ENCODE results near the gene MRTFA. TPM values are rescaled to one million over a fixed set of nuclear protein-coding genes. Genes with fewer than 3 reads are reported as not detected.

MRTFA gene
- total RNA-seq, 1 donor from 2014 or later: 115 TPM

DNA sequence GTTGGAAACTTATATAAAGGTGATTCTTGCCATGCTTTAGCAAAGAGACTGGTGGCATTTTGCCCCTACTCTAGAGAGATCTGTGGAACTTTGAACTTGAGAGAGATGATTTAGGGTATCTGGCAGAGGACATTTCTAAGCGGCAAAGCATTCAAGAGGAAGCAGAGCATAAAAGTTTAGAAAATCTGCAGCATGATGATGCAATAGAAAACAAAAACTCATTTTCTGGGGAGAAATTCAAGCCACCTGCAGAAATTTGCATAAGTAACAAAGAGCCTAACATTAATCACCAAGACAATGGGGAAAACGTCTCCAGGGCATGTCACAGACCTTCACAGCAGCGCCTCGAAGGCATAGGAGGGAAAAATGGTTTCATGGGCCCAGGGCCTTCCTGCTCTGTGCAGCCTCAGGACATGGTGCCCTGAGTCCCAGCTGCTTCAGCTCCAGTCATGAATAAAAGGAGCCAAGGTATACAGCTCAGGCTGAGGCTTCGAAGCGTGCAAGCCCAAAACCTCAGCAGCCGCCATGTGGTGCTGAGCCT is 83.4 kb downstream of the MRTFA start:
- intact Hi-C loops (cut with micrococcal nuclease): no loop called here
- no peak overlapping the region for H3K27ac Mint-ChIP-seq
- H3K9me3 Mint-ChIP-seq: peaks cover 13% of the 10 kb centered on the region
- CTCF ChIA-PET: no interaction called here
- POLR2A ChIA-PET: no interaction called here
- no peaks in the 10 kb centered on the region for H3K27me3 Mint-ChIP-seq
- TF ChIP-seq, protein P1, sequence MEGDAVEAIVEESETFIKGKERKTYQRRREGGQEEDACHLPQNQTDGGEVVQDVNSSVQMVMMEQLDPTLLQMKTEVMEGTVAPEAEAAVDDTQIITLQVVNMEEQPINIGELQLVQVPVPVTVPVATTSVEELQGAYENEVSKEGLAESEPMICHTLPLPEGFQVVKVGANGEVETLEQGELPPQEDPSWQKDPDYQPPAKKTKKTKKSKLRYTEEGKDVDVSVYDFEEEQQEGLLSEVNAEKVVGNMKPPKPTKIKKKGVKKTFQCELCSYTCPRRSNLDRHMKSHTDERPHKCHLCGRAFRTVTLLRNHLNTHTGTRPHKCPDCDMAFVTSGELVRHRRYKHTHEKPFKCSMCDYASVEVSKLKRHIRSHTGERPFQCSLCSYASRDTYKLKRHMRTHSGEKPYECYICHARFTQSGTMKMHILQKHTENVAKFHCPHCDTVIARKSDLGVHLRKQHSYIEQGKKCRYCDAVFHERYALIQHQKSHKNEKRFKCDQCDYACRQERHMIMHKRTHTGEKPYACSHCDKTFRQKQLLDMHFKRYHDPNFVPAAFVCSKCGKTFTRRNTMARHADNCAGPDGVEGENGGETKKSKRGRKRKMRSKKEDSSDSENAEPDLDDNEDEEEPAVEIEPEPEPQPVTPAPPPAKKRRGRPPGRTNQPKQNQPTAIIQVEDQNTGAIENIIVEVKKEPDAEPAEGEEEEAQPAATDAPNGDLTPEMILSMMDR (IDR thresholded peaks at IDR 0.05): no peak
- no peak for ATAC-seq (ENCODE audit: low read depth)
- H3K4me1 Mint-ChIP-seq: peaks cover 11% of the 10 kb centered on the region
- peaks cover 52% of the 10 kb centered on the region for H3K36me3 Mint-ChIP-seq (ENCODE audit: low read depth)
- no peak for DNase-seq
- no peak overlapping the region for H3K4me3 Mint-ChIP-seq

GRCh38 chr22:40552070-40552469 is 84.4 kb downstream of the MRTFA start:
- H3K4me3 Mint-ChIP-seq: no peak overlapping the region
- POLR2A ChIA-PET: interaction anchor here (0.7 kb wide), 1 partner anchor 20 kb away, joined by 3 read pairs; no protein-coding TSS in a partner anchor
- ATAC-seq (ENCODE audit: low read depth) (no peak), DNase-seq (no peak)
- peaks cover 8% of the 10 kb centered on the region for H3K4me1 Mint-ChIP-seq
- H3K27me3 Mint-ChIP-seq: no peaks in the 10 kb centered on the region
- CTCF ChIA-PET: interaction anchor here (0.5 kb wide), 1 partner anchor 20 kb away, joined by 3 read pairs; no protein-coding TSS in a partner anchor
- intact Hi-C loops (cut with micrococcal nuclease): no loop called here
- H3K9me3 Mint-ChIP-seq: peaks cover 13% of the 10 kb centered on the region
- TF ChIP-seq, protein P1 (IDR thresholded peaks at IDR 0.05): no peak
- peaks cover 58% of the 10 kb centered on the region for H3K36me3 Mint-ChIP-seq (ENCODE audit: low read depth)
- no peak overlapping the region for H3K27ac Mint-ChIP-seq

GRCh38 chr22:40547729-40548143 is 88.8 kb downstream of the MRTFA start:
- Mint-ChIP-seq H3K27me3 (no peaks in the 10 kb centered on the region), H3K9me3 (peaks cover 8% of the 10 kb centered on the region), H3K4me3 (no peak overlapping the region), H3K36me3 (ENCODE audit: low read depth) (peaks cover 55% of the 10 kb centered on the region), H3K4me1 (peaks cover 5% of the 10 kb centered on the region), H3K27ac (no peak overlapping the region)
- intact Hi-C loops (cut with micrococcal nuclease): no loop called here
- no peak for ATAC-seq (ENCODE audit: low read depth)
- ChIA-PET CTCF (no interaction called here), POLR2A (no interaction called here)
- no peak for DNase-seq
- TF ChIP-seq, protein P1 (IDR thresholded peaks at IDR 0.05): no peak

DNA sequence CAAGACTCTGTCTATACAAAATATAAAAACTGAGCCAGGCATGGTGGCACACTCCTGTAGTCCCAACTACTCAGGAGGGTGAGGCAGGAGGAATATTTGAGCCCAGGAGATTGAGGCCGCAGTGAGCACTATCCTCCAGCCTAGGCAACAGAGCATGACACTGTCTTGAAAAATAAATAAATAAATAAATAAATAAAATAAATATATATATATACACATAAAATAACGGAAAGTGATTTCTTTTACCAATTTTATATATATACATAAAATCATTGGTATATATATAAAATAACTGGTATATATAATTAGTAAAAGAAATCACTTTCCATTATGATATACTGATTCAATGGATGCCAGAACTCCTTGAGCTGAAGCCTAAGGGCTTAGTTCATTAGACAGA is 91.8 kb downstream of the MRTFA start:
- no peaks in the 10 kb centered on the region for H3K27me3 Mint-ChIP-seq
- POLR2A ChIA-PET: interaction anchor here (0.7 kb wide), 2 partner anchors 92 to 197 kb away, joined by 3 read pairs; no protein-coding TSS in a partner anchor
- peaks cover 6% of the 10 kb centered on the region for H3K4me1 Mint-ChIP-seq
- intact Hi-C loops (cut with micrococcal nuclease): no loop called here
- no peak for ATAC-seq (ENCODE audit: low read depth)
- H3K27ac Mint-ChIP-seq: no peak overlapping the region
- H3K36me3 Mint-ChIP-seq (ENCODE audit: low read depth): peaks cover 37% of the 10 kb centered on the region
- no peak for DNase-seq
- no peak overlapping the region for H3K4me3 Mint-ChIP-seq
- CTCF ChIA-PET: interaction anchor here (1.8 kb wide), 1 partner anchor 108 kb away, joined by 3 read pairs; no protein-coding TSS in a partner anchor
- TF ChIP-seq, protein P1 (IDR thresholded peaks at IDR 0.05): no peak
- H3K9me3 Mint-ChIP-seq: no peaks in the 10 kb centered on the region

- Mint-ChIP-seq H3K27me3 (no peaks in the 10 kb centered on the region), H3K36me3 (ENCODE audit: low read depth) (peaks cover 25% of the 10 kb centered on the region), H3K4me3 (no peak overlapping the region), H3K9me3 (no peaks in the 10 kb centered on the region), H3K4me1 (peaks cover 6% of the 10 kb centered on the region), H3K27ac (no peak overlapping the region)
- POLR2A ChIA-PET: interaction anchor here (0.6 kb wide), 1 partner anchor 29 kb away, joined by 4 read pairs; no protein-coding TSS in a partner anchor
- TF ChIP-seq, protein P1 (IDR thresholded peaks at IDR 0.05): no peak
- intact Hi-C loops (cut with micrococcal nuclease): no loop called here
- CTCF ChIA-PET: interaction anchor here (1.1 to 1.4 kb wide), 2 partner anchors 9 to 15 kb away, joined by 5 to 6 read pairs; no protein-coding TSS in a partner anchor
- ATAC-seq (ENCODE audit: low read depth): no peak
- no peak for DNase-seq
These were observed 93.5 kb downstream of the MRTFA start for GRCh38 chr22:40542821-40543540.

Measured in activated B cell treated with CpG ODN at 0.5 μM for 24 hours (primary cell).